GM23248 (cell line): ENCODE results near the gene C1QTNF6. TPM values are rescaled to one million over a fixed set of nuclear protein-coding genes. Genes with fewer than 3 reads are reported as not detected.
"Not testable (repeated sequence)": the region's sequence is repeated elsewhere in the genome, so short reads cannot be mapped to it uniquely, and the experiment has no call there.

Experiments
- DNase-seq: peaks from one replicate; pipeline ENCODE4 v3.0.0-alpha.2; 2015
- H2AFZ ChIP-seq: fragments of 200-600 bp; sonication (generic); 2 replicates; pipeline ENCODE4 v1.6.1; 2016; ENCODE audit warnings: antibody characterized with exemption
- H3F3A ChIP-seq: fragments of 200-600 bp; sonication (generic); 2 replicates; pipeline ENCODE4 v1.6.1; 2016; ENCODE audit warnings: mild to moderate bottlenecking, antibody characterized with exemption, mixed run types; ENCODE audit not compliant: insufficient read depth
- H3K27ac ChIP-seq: fragments of 200-600 bp; sonication (generic); 2 replicates; pipeline ENCODE4 v1.5.1; 2016; ENCODE audit warnings: mild to moderate bottlenecking
- H3K27me3 ChIP-seq: fragments of 200-600 bp; sonication (generic); replicated peaks from 2 replicates; pipeline ENCODE4 v1.6.1; 2016; ENCODE audit warnings: mild to moderate bottlenecking; ENCODE audit not compliant: insufficient read depth
- H3K36me3 ChIP-seq: fragments of 200-600 bp; sonication (generic); 2 replicates; pipeline ENCODE4 v1.6.1; 2016; ENCODE audit warnings: low read depth, mild to moderate bottlenecking
- H3K4me1 ChIP-seq: fragments of 200-600 bp; sonication (generic); 2 replicates; pipeline ENCODE4 v1.6.1; 2016; ENCODE audit warnings: mild to moderate bottlenecking; ENCODE audit not compliant: insufficient read depth
- H3K4me2 ChIP-seq: fragments of 200-600 bp; sonication (generic); one replicate; pipeline ENCODE4 v1.6.1; 2016; ENCODE audit warnings: mild to moderate bottlenecking; ENCODE audit not compliant: unreplicated experiment
- H3K4me3 ChIP-seq: fragments of 200-600 bp; sonication (generic); 2 replicates; pipeline ENCODE4 v1.5.1; 2016; ENCODE audit warnings: mild to moderate bottlenecking
- H3K79me2 ChIP-seq: fragments of 200-600 bp; sonication (generic); 2 replicates; pipeline ENCODE4 v1.6.1; 2016; ENCODE audit warnings: mild to moderate bottlenecking; ENCODE audit not compliant: insufficient read depth
- H3K9ac ChIP-seq: fragments of 200-600 bp; sonication (generic); 2 replicates; pipeline ENCODE4 v1.6.1; 2016; ENCODE audit warnings: mild to moderate bottlenecking
- H3K9me2 ChIP-seq: fragments of 200-600 bp; sonication (generic); 2 replicates; pipeline ENCODE4 v1.6.1; 2016; ENCODE audit warnings: mixed run types, mild to moderate bottlenecking, moderate library complexity; ENCODE audit not compliant: insufficient read depth
- H3K9me3 ChIP-seq: fragments of 200-600 bp; sonication (generic); one replicate; pipeline ENCODE4 v1.6.1; 2017; ENCODE audit warnings: low read depth
- H4K20me1 ChIP-seq: fragments of 200-600 bp; sonication (generic); 2 replicates; pipeline ENCODE4 v1.6.0; 2016; ENCODE audit not compliant: insufficient read depth
- EZH2 ChIP-seq: fragments of 200-600 bp; sonication (generic); IDR thresholded peaks from 2 replicates; pipeline ENCODE4 v1.6.1; 2018; ENCODE audit warnings: antibody characterized with exemption, mild to moderate bottlenecking; ENCODE audit not compliant: insufficient read depth, poor library complexity, severe bottlenecking
- EZH2phosphoT487 ChIP-seq: fragments of 200-600 bp; sonication (generic); IDR thresholded peaks from 2 replicates; pipeline ENCODE4 v1.6.1; 2018; ENCODE audit warnings: antibody characterized with exemption, moderate library complexity, mild to moderate bottlenecking, low read depth; ENCODE audit not compliant: insufficient read depth
- WGBS, 2 experiments: methylation state at CpG; one replicate each; pipeline ENCODE4 v1.1.6; 2015 to 2017; ENCODE audit warnings: low lambda C conversion rate in 2 of 2, low coverage in 1 of 2; ENCODE audit errors: missing lambda C conversion rate in 2 of 2; 5-methylcytosine and 5-hydroxymethylcytosine counted together
- in situ Hi-C: fragments of 300-500 bp; cut with MboI; formaldehyde crosslinking; loops from 2 replicates; pipeline ENCODE4 v1.15.0; 2020
- polyA plus RNA-seq: library from polyadenylated mRNA; unstranded; fragments of >200 nt; fragmentation: Nextera tagmentation; extraction: Ambion mirVana; gene quantifications from 2 replicates; pipeline ENCODE4 v1.2.1, GENCODE V29; 2016
- total RNA-seq: library from RNA; depleted of rRNA; stranded (reverse); fragments of >200 nt; shearing (Covaris generic); gene quantifications from 2 replicates; pipeline ENCODE4 v1.2.3, GENCODE V29; 2014

C1QTNF6 gene
- total and polyA plus RNA-seq, 2 experiments from 2014 or later = 4.0 to 8.9 TPM

DNA sequence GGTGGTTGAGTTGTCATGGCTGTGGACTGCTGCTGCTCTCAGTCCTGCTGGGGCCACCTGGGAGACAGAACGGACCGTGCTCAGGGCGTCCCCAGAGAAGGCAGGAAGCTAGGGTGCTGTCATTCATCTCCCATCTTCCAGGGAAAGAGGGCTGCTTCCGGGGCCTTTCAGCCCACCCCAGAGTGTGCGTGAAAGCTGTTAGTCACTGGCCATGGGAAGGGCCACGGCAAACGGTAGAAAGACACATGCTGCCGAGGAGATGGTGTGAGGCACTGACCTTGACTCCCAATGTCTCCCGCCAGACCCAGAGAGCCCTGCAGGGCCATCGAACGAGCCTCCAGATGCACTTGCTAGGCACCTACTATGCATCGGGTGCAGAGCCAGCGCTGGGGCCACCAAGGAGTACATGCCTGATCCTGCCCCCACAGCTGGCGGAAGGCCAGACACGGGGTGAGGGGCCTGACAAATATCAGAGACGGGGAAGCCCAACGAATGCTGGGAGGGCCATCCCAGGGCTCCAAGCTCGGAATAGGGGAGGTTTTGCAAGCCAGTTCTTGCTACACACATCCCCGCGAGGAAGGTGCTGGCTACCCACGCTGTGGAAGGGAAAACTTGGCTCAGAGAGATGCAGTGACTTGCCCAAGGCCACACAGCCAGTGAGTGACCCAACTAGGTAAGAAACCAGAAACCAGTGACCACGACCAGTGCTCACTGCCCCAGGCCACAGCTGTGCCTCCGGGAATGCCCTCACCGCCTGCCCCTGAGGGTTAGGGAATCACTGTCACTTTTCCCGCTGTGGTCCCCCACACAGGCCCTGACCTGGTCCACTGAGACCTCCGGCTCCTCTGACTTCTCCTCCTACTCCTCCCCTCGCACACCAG lies 45.9 kb upstream of the C1QTNF6 start:
- Histone ChIP-seq H3K27me3 (no peaks in the 10 kb centered on the region), H2AFZ (no peak overlapping the region)
- in situ Hi-C loops = no loop called here

DNA sequence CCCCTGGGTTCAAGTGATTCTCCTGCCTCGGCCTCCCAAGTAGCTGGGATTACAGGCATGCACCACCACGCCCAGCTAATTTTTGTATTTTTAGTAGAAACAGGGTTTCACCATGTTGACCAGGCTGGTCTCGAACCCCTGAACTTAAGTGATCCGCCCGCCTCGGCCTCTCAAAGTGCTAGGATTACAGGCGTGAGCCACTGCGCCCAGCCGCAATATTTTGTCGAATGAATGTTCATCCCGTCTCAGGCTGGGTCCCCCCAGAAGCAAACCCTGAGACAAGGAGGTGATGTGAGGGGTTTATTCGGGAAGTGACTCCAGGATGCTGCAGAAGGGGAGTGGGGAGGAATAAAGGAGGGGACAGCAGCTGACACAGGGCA lies 45.3 kb upstream of the C1QTNF6 start:
- H3K79me2 ChIP-seq, H3K27me3 ChIP-seq, H3K36me3 ChIP-seq, H3K27ac ChIP-seq, H3K4me2 ChIP-seq, H3F3A ChIP-seq, H3K9ac ChIP-seq, H2AFZ ChIP-seq, H3K9me2 ChIP-seq, in situ Hi-C loops, DNase-seq, H4K20me1 ChIP-seq, H3K4me3 ChIP-seq, H3K9me3 ChIP-seq: not testable (repeated sequence)
- peaks cover 30% of the 10 kb centered on the region for H3K4me1 ChIP-seq
- WGBS, 2 experiments = 90 to 93% methylated on average over 12 of the region's 12 CpGs

More for the DNA sequence above, 45.9 kb upstream of the C1QTNF6 start:
- TF ChIP-seq EZH2 = no peak
- no peak for TF ChIP-seq EZH2phosphoT487
- Histone ChIP-seq H3K4me1 (peaks cover 24% of the 10 kb centered on the region), H3K9me2 (no peaks in the 10 kb centered on the region), H3K4me3 (no peak overlapping the region), H3K4me2 (no peak overlapping the region), H3K79me2 (no peaks in the 10 kb centered on the region), H3K9ac (no peak overlapping the region), H4K20me1 (no peaks in the 10 kb centered on the region), H3K27ac (no peak overlapping the region), H3K9me3 (no peaks in the 10 kb centered on the region), H3F3A (peaks cover 5% of the 10 kb centered on the region; the same call in 1 of the 2 replicates), H3K36me3 (no peaks in the 10 kb centered on the region)
- 67 to 72% methylated on average over 27 of the region's 27 CpGs for whole genome bisulfite sequencing, 2 experiments
- no peak for DNase-seq

DNA sequence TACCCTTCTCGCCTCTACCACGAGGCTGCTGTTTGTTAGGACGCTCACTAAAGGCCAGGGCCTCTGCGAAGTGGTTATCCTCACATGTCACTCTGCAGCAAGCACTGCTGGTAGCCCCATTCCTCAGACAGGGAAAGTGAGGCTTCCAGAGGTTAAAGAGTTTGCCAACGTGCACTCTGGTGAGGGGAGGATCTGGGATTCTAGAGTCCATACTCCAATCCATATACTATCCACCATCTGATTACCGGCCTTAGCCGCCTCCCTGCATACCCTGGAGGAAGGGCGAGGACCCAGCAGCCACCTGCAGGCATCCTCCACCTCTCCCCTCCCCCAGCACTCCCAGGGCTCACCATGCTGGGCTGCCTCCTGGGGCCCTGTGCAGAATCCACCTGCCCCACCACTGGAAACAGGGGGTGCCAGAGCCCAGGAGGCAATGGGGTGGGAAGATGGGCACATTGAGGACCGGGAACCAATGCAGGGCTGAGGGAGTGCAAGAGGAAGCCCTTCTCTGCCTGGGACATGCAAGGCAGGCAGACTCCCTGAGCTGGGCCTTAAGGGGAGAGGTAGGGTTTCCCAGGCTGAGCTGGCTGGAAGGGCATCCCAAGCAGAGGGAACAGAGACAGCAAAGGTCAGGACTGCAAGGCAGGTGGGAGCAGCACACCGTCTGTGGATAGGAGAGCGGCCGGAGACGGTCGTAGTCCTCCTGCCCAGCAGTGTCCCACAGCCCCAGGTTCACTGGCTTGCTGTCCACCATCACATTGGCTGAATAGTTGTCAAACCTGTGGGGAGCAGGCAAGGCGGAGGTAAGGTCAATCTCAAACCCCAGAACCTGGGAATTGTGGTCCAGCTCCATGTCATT lies 44.3 kb upstream of the C1QTNF6 start:
- no peaks in the 10 kb centered on the region for H3K9me3 ChIP-seq
- no peaks in the 10 kb centered on the region for H3K27me3 ChIP-seq
- H3K4me2 ChIP-seq = no peak overlapping the region
- no peak for DNase-seq
- H4K20me1 ChIP-seq = no peaks in the 10 kb centered on the region
- peaks cover 26% of the 10 kb centered on the region for H3K4me1 ChIP-seq
- TF ChIP-seq EZH2phosphoT487 = no peak
- H3K36me3 ChIP-seq = no peaks in the 10 kb centered on the region
- no peak overlapping the region for H3K9ac ChIP-seq
- H3K4me3 ChIP-seq = no peak overlapping the region
- H3K9me2 ChIP-seq = no peaks in the 10 kb centered on the region
- WGBS, 2 experiments = 83 to 90% methylated on average over 14 to 15 of the region's 15 CpGs
- H3F3A ChIP-seq = peaks cover 13% of the 10 kb centered on the region; the same call in 1 of the 2 replicates
- no peak overlapping the region for H3K27ac ChIP-seq
- in situ Hi-C loops = no loop called here
- no peak overlapping the region for H2AFZ ChIP-seq
- no peaks in the 10 kb centered on the region for H3K79me2 ChIP-seq

DNA sequence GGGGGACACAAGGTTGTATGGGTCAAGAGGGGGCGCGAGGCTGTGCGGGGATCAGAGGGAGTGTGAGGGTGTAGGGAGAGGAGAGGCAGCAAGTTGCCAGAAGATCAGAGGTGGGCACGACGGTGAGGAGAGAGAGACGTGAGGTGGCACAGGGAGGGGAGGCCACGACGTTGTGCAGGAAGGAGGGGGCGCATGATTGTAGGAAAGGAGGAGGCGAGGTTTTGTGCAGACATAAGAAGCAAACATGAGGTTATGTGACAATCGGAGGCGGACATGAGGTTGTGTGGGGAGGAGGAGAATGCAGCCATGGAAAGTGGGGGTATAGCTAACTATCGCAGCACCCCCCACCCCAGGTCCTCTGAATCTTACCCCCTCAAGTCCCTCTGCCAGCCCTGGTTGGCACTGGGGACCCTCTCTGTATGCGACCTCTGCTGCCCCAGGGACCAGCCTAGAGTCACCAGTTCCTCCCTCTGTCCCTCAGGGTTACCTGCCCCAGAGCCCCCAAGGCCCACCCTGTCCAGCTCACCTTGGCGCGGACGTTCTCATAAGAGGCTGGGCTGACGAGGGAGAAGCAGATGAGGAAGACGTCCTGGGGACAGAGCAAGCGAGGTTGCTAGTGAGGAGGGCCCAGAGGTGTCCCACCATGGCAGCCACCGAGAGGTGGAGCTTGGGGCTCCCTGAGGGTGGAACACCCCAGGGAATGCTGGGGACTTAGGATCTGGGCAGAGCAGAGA lies 43.5 kb upstream of the C1QTNF6 start:
- H3K4me2 ChIP-seq = no peak overlapping the region
- no peak overlapping the region for H3K9ac ChIP-seq
- no peaks in the 10 kb centered on the region for H3K9me3 ChIP-seq
- no peak overlapping the region for H3K4me3 ChIP-seq
- peaks cover 23% of the 10 kb centered on the region for H3K4me1 ChIP-seq
- H4K20me1 ChIP-seq = no peaks in the 10 kb centered on the region
- H3K36me3 ChIP-seq = no peaks in the 10 kb centered on the region
- H3K9me2 ChIP-seq = no peaks in the 10 kb centered on the region
- H3F3A ChIP-seq = peaks cover 13% of the 10 kb centered on the region; the same call in 1 of the 2 replicates
- no peak overlapping the region for H2AFZ ChIP-seq
- H3K27me3 ChIP-seq = no peaks in the 10 kb centered on the region
- no peak overlapping the region for H3K27ac ChIP-seq
- in situ Hi-C loops = no loop called here
- TF ChIP-seq EZH2 = no peak
- TF ChIP-seq EZH2phosphoT487 = no peak
- DNase-seq = no peak
- 79 to 87% methylated on average over 18 to 21 of the region's 21 CpGs for WGBS, 2 experiments
- H3K79me2 ChIP-seq = no peaks in the 10 kb centered on the region
